ENCODE data around the gene GORASP1. TPM values are rescaled to one million over a fixed set of nuclear protein-coding genes. Genes with fewer than 3 reads are reported as not detected.

GORASP1 gene
- total and polyA plus RNA-seq, 2 of the 13 experiments (the other 11 are each of a cell fraction or from before 2014, with no cell fraction given), result 36.4 to 39.8 TPM

DNA sequence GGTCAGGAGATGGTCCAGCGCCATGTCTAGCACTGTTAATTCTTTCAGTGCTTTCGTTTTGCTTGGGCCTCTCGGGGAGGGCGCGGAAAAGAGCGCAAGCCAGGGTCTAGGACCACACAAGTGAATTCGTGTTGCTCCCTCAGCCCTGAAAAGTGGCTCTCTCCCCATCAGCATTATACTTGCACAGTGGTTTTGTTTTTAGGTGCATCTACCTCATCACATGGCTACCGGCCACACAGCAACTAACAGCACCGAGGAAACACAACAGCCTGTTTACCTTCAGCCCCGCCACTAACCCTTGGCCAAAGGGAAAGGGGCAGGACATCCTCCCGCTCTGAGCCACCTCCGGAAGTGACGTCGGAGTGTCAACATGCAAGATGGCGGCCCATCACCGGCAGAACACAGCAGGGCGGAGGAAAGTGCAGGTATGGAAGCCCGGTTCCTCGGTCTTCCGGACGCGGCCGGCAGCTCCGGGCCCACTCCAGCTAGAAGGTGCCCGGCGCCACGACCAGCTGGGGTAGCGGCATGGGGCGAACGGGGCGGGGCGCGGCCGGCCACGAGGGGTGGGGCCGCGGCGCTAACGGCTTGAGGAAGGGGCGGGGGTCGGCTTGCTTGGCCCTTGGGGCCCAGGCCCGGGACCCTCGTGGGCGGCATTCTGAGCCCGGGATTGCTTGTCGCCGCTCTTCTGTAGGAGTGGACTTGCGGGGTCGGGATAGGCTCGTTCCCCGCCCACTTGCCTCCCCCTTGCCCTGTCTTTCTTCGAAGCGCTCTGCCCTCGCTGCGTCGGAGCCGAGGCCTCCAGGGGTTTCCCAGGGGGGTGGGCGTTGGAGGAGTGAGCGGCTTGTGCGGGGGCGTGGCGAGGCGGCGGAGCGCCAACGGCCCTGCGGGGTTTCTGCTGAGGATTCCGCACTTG is 55.5 kb downstream of the GORASP1 start, which contains the start of the genes SCN11A and WDR48 (continued):
- TF ChIP-seq, protein P1, sequence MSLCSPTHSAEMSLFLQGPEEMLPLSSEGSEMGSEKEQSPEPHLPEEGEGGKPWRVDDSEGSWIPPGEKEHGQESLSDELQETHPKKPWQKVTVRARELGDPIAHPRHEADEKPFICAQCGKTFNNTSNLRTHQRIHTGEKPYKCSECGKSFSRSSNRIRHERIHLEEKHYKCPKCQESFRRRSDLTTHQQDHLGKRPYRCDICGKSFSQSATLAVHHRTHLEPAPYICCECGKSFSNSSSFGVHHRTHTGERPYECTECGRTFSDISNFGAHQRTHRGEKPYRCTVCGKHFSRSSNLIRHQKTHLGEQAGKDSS (CRISPR knock-in tag; IDR thresholded peaks at IDR 0.05; ENCODE audit: borderline replicate concordance, low read depth), result peak; percentile 38; the same call in 1 of the 2 replicates
- TF ChIP-seq, protein P2, sequence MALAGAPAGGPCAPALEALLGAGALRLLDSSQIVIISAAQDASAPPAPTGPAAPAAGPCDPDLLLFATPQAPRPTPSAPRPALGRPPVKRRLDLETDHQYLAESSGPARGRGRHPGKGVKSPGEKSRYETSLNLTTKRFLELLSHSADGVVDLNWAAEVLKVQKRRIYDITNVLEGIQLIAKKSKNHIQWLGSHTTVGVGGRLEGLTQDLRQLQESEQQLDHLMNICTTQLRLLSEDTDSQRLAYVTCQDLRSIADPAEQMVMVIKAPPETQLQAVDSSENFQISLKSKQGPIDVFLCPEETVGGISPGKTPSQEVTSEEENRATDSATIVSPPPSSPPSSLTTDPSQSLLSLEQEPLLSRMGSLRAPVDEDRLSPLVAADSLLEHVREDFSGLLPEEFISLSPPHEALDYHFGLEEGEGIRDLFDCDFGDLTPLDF (CRISPR knock-in tag; IDR thresholded peaks at IDR 0.05), result peak; percentile 76
- TF ChIP-seq ZNF333 (CRISPR knock-in tag; IDR thresholded peaks at IDR 0.05; ENCODE audit: borderline replicate concordance), result peak; percentile 9; the same call in 1 of the 2 replicates
- TF ChIP-seq, protein P3, sequence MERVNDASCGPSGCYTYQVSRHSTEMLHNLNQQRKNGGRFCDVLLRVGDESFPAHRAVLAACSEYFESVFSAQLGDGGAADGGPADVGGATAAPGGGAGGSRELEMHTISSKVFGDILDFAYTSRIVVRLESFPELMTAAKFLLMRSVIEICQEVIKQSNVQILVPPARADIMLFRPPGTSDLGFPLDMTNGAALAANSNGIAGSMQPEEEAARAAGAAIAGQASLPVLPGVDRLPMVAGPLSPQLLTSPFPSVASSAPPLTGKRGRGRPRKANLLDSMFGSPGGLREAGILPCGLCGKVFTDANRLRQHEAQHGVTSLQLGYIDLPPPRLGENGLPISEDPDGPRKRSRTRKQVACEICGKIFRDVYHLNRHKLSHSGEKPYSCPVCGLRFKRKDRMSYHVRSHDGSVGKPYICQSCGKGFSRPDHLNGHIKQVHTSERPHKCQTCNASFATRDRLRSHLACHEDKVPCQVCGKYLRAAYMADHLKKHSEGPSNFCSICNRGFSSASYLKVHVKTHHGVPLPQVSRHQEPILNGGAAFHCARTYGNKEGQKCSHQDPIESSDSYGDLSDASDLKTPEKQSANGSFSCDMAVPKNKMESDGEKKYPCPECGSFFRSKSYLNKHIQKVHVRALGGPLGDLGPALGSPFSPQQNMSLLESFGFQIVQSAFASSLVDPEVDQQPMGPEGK (CRISPR knock-in tag; IDR thresholded peaks at IDR 0.05), result peak; percentile 66
- peak in 1 of 2 experiments; percentile 78; a peak in 2 of 4 replicates for TF ChIP-seq KLF16 (CRISPR knock-in tag; IDR thresholded peaks at IDR 0.05)
- TF ChIP-seq ZNF510 (CRISPR knock-in tag; IDR thresholded peaks at IDR 0.05; ENCODE audit: low read depth), result no peak
- TF ChIP-seq ZNF615 (CRISPR knock-in tag; IDR thresholded peaks at IDR 0.05; ENCODE audit: borderline replicate concordance), result no peak
- no peak for TF ChIP-seq ZNF83 (CRISPR knock-in tag; IDR thresholded peaks at IDR 0.05; ENCODE audit: borderline replicate concordance)
- 0 out of 2 replicates have a peak, but pooled peaks have one; percentile 43 for TF ChIP-seq KLF12 (CRISPR knock-in tag; IDR thresholded peaks at IDR 0.05; ENCODE audit: borderline replicate concordance)
- TF ChIP-seq MTA1 (CRISPR knock-in tag; IDR thresholded peaks at IDR 0.05; ENCODE audit: borderline replicate concordance), result peak; percentile 30; the same call in 1 of the 2 replicates
- no peak for TF ChIP-seq CBX2 (IDR thresholded peaks at IDR 0.05; ENCODE audit: low read depth, low read length)
- no peak for TF ChIP-seq CBX2 (CRISPR knock-in tag; IDR thresholded peaks at IDR 0.05; ENCODE audit: low read depth)
- peak; percentile 93; the same call in 1 of the 2 replicates for TF ChIP-seq REL (CRISPR knock-in tag; conservative IDR thresholded peaks at IDR 0.05)
- TF ChIP-seq AGO2 (optimal IDR thresholded peaks at IDR 0.05; ENCODE audit: low read depth, low read length), result peak; percentile 56
- TF ChIP-seq ARHGAP35 (CRISPR knock-in tag; IDR thresholded peaks at IDR 0.05; ENCODE audit: borderline replicate concordance), result no peak
- TF ChIP-seq ZNF775 (CRISPR knock-in tag; IDR thresholded peaks at IDR 0.05; ENCODE audit: borderline replicate concordance), result no peak
- TF ChIP-seq, protein P4, sequence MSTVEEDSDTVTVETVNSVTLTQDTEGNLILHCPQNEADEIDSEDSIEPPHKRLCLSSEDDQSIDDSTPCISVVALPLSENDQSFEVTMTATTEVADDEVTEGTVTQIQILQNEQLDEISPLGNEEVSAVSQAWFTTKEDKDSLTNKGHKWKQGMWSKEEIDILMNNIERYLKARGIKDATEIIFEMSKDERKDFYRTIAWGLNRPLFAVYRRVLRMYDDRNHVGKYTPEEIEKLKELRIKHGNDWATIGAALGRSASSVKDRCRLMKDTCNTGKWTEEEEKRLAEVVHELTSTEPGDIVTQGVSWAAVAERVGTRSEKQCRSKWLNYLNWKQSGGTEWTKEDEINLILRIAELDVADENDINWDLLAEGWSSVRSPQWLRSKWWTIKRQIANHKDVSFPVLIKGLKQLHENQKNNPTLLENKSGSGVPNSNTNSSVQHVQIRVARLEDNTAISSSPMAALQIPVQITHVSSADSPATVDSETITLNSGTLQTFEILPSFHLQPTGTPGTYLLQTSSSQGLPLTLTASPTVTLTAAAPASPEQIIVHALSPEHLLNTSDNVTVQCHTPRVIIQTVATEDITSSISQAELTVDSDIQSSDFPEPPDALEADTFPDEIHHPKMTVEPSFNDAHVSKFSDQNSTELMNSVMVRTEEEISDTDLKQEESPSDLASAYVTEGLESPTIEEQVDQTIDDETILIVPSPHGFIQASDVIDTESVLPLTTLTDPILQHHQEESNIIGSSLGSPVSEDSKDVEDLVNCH (CRISPR knock-in tag; IDR thresholded peaks at IDR 0.05), result no peak
- no peak for TF ChIP-seq CAMTA2 (CRISPR knock-in tag; IDR thresholded peaks at IDR 0.05; ENCODE audit: borderline replicate concordance)
- peak; percentile 58; the same call in 1 of the 2 replicates for TF ChIP-seq ZNF839 (CRISPR knock-in tag; IDR thresholded peaks at IDR 0.05; ENCODE audit: borderline replicate concordance)
- TF ChIP-seq, protein P5, sequence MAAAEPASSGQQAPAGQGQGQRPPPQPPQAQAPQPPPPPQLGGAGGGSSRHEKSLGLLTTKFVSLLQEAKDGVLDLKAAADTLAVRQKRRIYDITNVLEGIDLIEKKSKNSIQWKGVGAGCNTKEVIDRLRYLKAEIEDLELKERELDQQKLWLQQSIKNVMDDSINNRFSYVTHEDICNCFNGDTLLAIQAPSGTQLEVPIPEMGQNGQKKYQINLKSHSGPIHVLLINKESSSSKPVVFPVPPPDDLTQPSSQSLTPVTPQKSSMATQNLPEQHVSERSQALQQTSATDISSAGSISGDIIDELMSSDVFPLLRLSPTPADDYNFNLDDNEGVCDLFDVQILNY (CRISPR knock-in tag; conservative IDR thresholded peaks at IDR 0.05), result 0 out of 2 replicates have a peak, but pooled peaks have one; percentile 36
